Endothelial cell (in vitro differentiated cells): Measurements from ENCODE around the gene NFATC1. TPM values are rescaled to one million over a fixed set of nuclear protein-coding genes. Genes with fewer than 3 reads are reported as not detected.

ENCODE experiments used
- DNase-seq: peaks from one replicate; pipeline ENCODE4 v3.0.0; 2021; ENCODE audit warnings: low spot score
- H3K27ac Mint-ChIP-seq: one replicate; pipeline ENCODE4 v1.8.0; 2021; ENCODE audit warnings: mixed read lengths, inconsistent platforms; ENCODE audit not compliant: unreplicated experiment
- H3K27me3 Mint-ChIP-seq: one replicate; pipeline ENCODE4 v1.8.0; 2021; ENCODE audit warnings: mild to moderate bottlenecking, moderate library complexity, mixed read lengths, inconsistent platforms; ENCODE audit not compliant: unreplicated experiment
- H3K36me3 Mint-ChIP-seq: one replicate; pipeline ENCODE4 v1.8.0; 2021; ENCODE audit warnings: mild to moderate bottlenecking, low read depth, mixed read lengths, inconsistent platforms; ENCODE audit not compliant: unreplicated experiment
- H3K4me1 Mint-ChIP-seq: one replicate; pipeline ENCODE4 v1.8.0; 2021; ENCODE audit warnings: mild to moderate bottlenecking, mixed read lengths, inconsistent platforms; ENCODE audit not compliant: unreplicated experiment
- H3K4me3 Mint-ChIP-seq: one replicate; pipeline ENCODE4 v1.8.0; 2021; ENCODE audit warnings: mild to moderate bottlenecking, mixed read lengths, inconsistent platforms; ENCODE audit not compliant: unreplicated experiment
- H3K9me3 Mint-ChIP-seq: one replicate; pipeline ENCODE4 v1.8.0; 2021; ENCODE audit warnings: mixed read lengths, inconsistent platforms; ENCODE audit not compliant: unreplicated experiment
- CTCF ChIP-seq: fragments of 200-600 bp; sonication (generic); IDR thresholded peaks from one replicate; pipeline ENCODE4 v1.5.0; 2021; ENCODE audit warnings: antibody characterized with exemption; ENCODE audit not compliant: unreplicated experiment
- total RNA-seq: library from RNA; stranded (reverse); fragmentation: NEBNext Ultra II Directional; extraction: Animal tissue kit (Norgen Biotek cat#: 25700); gene quantifications from one replicate; pipeline ENCODE4 v1.2.1, GENCODE V29; 2021; ENCODE audit not compliant: unreplicated experiment

NFATC1 gene
- total RNA-seq, 1 donor from 2014 or later, result 40.6 TPM

- TF ChIP-seq CTCF, result no peak
- H3K27ac Mint-ChIP-seq, result no peak overlapping the region
- no peak overlapping the region for H3K4me3 Mint-ChIP-seq
- peak; percentile 2 for DNase-seq
- peaks cover 14% of the 10 kb centered on the region for H3K36me3 Mint-ChIP-seq
- H3K27me3 Mint-ChIP-seq, result peaks cover 9% of the 10 kb centered on the region
- H3K9me3 Mint-ChIP-seq, result no peaks in the 10 kb centered on the region
- H3K4me1 Mint-ChIP-seq, result peaks cover 19% of the 10 kb centered on the region
Observed at GRCh38 chr18:79513381-79514081, 117.8 kb downstream of the NFATC1 start.

DNA sequence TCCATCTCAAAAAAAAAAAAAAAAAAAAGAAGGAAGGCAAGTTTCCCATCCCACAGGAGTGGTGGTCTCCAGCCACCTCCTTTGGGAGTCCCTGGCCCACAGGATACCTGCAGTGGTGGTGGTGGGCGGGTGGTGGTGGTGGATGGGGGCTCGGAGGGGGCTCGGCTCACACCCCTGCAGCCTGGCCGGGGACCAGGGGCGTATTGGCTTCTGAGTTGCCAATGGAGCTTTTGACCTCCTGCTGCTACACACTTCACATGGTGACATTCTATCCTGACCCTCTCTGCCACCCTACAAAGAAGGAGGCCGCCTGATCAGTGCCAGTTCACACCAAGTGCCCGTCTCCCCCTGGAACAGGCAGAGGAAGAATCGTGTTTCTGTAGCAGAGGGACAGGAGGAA lies 119.6 kb downstream of the NFATC1 start:
- no peaks in the 10 kb centered on the region for H3K9me3 Mint-ChIP-seq
- peaks cover 5% of the 10 kb centered on the region for H3K36me3 Mint-ChIP-seq
- DNase-seq, result no peak
- H3K4me3 Mint-ChIP-seq, result no peak overlapping the region
- H3K4me1 Mint-ChIP-seq, result peaks cover 20% of the 10 kb centered on the region
- H3K27ac Mint-ChIP-seq, result no peak overlapping the region
- no peak for TF ChIP-seq CTCF
- peaks cover 2% of the 10 kb centered on the region for H3K27me3 Mint-ChIP-seq

DNA sequence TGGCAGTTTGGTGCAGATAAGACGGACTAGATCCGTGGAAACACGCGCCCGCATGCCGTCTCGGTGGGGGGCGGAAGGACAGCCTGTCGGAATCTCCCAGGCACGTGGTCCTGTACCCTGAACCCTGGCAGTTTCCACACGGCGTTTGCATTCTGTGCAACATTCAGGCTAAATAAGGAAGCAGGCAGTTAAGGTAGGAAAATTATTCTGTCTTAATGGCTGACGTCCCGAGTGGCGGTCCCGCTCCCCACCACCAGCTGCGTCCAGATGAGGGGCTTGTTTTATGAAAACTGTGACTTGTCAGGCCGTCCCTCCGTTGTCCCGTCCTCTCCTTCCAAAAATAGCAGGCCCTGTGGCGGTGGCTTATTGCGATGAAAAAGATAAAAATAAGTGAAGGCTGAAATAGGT lies 120.2 kb downstream of the NFATC1 start:
- H3K9me3 Mint-ChIP-seq, result no peaks in the 10 kb centered on the region
- no peak for TF ChIP-seq CTCF
- peaks cover 4% of the 10 kb centered on the region for H3K36me3 Mint-ChIP-seq
- peaks cover 2% of the 10 kb centered on the region for H3K27me3 Mint-ChIP-seq
- no peak overlapping the region for H3K27ac Mint-ChIP-seq
- H3K4me1 Mint-ChIP-seq, result peaks cover 20% of the 10 kb centered on the region
- no peak overlapping the region for H3K4me3 Mint-ChIP-seq
- no peak for DNase-seq

DNA sequence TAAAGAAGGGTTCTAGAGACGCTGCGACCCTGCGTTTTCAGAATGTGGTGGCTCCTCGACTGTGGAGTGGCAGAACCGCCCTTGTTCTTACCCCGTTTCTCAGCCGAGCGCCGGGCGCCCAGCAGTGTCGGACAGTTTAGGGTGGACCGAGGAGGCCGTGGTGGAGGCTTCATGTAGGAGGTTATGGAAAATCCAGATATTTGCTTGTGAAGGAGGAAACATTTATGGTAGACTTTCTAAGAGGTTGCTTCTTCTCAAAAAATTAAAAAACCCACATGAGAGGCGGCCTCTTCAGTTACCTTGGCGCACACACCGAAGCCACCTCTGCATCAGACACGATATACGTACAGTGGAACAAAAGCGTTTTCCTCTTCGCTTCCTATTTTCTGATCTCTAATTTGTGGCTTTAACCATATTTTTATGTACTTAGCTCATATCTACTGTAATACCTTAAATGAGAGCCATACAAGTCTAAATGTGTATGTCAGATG lies 120.8 kb downstream of the NFATC1 start:
- H3K4me3 Mint-ChIP-seq, result no peak overlapping the region
- no peaks in the 10 kb centered on the region for H3K9me3 Mint-ChIP-seq
- H3K36me3 Mint-ChIP-seq, result peaks cover 4% of the 10 kb centered on the region
- peaks cover 20% of the 10 kb centered on the region for H3K4me1 Mint-ChIP-seq
- H3K27me3 Mint-ChIP-seq, result peaks cover 2% of the 10 kb centered on the region
- H3K27ac Mint-ChIP-seq, result no peak overlapping the region
- TF ChIP-seq CTCF, result no peak
- DNase-seq, result no peak

- peak; percentile 27 for DNase-seq
- Mint-ChIP-seq H3K4me1 (peaks cover 20% of the 10 kb centered on the region), H3K36me3 (peaks cover 4% of the 10 kb centered on the region), H3K27me3 (peaks cover 2% of the 10 kb centered on the region), H3K27ac (no peak overlapping the region), H3K4me3 (no peak overlapping the region), H3K9me3 (no peaks in the 10 kb centered on the region)
- no peak for TF ChIP-seq CTCF
Observed at GRCh38 chr18:79517341-79517740, 121.6 kb downstream of the NFATC1 start.
